Stimulated activated CD4-positive, alpha-beta T cell treated with anti-CD3 and anti-CD28 coated beads, Interleukin-12 subunit alpha, Interleukin-12 subunit beta, amount 100 ng/mL, for 48 hours (primary cell): ENCODE measurements around the gene CPT1C.

ENCODE experiments used
- DNase-seq, 3 donors: peaks; one replicate each; pipeline ENCODE4 v3.0.0-alpha.2; 2020; ENCODE audit warnings: low read depth in 2 of 3, low spot score in 1 of 3

Gene CPT1C

DNA sequence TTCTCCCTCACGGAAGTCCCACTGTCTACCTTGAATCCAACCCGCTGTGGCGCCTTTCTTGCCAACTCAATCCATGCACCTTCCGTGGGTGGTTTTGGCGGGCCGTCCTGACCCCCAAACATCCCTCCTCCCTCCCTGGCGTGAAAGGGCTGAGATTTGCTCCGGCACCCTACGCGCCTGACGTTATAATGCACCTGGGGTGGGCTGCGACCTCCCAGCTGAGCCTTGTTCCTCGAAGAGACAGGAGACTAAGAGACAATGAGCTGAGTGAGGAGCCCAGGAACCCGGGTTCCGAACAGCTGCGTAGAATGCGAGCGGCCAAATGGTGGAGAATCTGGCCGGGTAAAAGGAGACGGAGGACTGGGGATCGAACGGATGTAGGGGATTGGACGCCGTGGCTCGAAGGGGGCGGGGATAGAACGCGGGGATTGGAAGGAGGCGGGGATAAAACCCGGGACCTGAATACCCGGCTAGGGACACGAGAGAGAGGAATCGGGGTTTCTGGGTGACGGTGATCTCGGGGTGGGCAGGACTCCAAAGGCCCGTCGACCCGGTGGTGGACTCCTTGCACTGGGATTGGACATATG lies at the start of gene CPT1C:
Gene CPT1C, plus strand, starts transcription at position 461 of the 587 bp plus-strand sequence. CDS start 1,137 bp downstream, outside the sequence.
- peak in 2 of 3 donors; percentile 51 to 62 for DNase-seq

DNA sequence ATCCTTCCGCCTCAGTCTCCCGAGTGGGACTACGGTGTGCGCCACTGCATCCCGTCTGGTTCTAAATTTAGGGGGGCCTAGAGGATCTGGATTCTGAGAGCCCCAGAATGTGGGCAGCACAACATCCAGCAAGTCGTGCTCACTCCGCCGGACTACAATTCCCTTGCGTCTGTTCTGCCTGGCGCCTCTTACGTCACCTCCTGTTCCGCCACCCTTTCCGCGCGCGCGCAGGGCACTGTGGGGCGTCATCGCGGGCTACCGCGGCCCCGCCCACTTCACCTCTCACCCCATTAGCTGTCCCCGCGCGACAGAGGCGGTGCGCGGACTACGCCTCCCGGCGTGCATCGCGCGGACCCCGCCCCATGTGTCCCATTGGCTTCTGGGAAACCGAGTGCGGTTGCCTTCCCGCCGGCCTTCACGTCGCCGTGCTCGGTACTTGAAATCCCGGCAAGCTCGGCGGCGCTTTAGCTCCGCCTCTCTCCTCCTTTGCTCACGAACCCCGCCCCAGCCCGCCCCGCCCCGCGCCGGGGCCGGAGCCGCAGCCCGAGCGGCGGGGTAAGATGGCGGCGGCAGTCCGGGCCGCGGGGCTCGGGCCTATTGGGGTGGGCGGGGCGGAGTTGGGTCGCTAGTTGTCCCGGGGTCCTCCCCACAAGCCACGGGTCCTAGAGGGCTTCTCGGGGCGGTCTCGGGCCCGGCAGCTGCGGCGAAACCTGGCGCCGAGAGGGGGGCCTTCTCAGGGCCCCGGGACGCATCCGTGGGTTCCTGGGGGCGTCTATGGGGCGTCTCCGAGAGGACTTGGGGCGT lies 49.0 kb upstream of the CPT1C start, which contains the start of gene SCAF1:
Gene SCAF1, plus strand, starts transcription at position 522 of the 804 bp plus-strand sequence. CDS start 2,818 bp downstream, outside the sequence.
- peak; percentile 97 to 99 (median 98) for DNase-seq

DNA sequence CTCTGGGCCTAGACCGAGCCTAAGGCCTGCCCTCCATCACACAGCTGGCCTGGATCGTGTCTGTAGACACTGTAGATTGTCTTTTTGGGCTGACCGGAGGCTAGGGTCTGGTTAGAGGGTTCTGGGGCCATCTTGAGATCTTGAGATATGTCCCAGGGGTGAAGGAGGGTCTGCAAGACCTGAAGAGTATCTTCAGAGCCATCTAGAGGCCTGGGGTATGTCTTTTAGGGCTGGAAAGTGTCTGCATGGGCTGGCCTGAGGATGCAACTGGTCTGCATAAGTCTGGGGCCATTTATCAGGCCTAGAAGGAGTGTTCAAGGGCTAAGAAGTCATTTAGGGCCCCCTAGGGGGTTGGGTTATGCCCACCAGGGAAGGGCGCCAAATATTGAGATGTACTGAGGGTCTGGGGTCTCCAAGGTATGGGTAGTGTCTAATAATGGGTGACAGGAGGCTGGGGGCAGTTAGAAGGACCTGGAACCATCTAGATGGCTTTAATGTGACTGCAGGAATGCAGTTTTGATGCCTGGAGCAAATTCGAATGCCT lies 48.4 kb upstream of the CPT1C start:
- no peak for DNase-seq

DNA sequence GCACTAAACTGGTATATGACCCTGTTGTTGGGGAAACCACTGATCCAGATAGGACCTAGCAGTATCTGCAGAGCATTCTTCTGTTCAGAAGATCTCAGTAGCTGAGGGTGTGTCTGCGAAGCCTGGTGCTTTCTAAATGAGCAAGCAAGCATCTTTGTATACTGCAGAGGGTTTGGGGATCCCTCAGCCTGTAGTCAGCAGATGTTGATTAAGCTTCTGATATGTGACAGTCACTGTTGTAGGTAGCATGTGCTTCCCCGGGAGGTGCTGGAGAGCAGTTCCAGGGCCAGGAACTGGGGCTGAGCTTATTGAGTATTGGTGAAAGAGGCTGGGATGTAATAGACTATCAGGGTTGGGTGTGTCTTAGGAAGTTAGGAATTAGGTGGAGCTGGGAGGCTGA lies 47.5 kb upstream of the CPT1C start:
- no peak for DNase-seq

DNA sequence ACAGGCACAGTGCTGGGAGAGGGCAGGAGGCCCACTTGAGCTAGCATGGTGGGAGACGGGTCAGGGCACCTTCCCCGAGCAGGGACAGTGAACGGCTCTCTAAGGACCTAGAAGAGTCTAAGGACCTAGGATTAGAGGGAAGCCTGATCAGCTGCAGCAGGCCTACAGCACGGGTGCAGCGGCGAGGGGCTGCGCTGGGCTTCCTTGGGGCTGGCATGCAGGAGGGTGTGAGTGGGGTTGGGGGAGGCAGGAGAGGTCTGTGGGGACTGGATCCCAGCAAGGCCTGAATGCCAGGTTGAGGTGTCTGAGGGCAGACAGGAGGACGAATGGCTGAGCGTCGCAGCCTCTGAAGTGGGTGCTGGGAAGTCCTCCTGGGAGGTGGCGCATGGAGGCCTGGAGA lies 45.3 kb upstream of the CPT1C start:
- DNase-seq, result no peak

DNA sequence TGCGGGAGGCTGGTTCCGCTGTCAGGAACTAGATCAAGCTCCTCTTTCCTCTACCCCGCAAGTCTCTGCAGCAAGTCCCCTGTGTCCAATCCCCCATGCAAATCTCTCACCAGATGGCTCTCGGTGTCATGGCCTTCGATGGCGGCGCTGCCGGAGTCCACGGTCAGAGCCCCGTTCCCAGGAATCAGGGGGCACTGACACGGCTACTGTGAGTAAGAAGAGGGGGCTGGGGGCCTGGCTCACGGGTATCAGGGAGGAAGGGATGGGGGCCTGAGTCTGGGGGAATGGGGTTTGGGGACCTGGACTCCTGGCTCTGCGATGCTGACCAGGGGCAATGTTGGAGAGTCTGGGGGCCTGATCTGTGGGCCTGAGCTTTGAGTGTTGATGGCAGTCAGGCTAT lies 44.9 kb upstream of the CPT1C start:
- DNase-seq, result no peak

DNA sequence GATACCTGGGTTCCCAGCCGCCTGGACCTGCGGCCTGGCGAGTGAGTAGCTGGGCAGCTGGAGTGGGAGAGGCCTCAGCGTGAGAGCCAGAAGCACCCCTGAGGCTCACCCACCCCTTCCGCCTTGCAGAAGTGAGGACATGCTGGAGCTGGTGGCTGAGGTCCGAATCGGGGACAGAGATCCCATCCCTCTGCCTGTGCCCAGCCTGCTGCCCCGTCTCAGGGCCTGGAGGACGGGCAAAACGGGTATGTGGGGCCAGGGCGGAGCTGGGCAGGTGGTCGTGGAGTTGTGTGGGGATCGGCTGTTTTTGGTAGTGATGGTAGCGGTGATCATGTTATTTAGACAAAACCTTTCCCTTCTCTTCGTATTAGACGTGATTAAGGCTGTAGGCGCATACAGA lies 44.3 kb upstream of the CPT1C start:
- DNase-seq, result no peak

DNA sequence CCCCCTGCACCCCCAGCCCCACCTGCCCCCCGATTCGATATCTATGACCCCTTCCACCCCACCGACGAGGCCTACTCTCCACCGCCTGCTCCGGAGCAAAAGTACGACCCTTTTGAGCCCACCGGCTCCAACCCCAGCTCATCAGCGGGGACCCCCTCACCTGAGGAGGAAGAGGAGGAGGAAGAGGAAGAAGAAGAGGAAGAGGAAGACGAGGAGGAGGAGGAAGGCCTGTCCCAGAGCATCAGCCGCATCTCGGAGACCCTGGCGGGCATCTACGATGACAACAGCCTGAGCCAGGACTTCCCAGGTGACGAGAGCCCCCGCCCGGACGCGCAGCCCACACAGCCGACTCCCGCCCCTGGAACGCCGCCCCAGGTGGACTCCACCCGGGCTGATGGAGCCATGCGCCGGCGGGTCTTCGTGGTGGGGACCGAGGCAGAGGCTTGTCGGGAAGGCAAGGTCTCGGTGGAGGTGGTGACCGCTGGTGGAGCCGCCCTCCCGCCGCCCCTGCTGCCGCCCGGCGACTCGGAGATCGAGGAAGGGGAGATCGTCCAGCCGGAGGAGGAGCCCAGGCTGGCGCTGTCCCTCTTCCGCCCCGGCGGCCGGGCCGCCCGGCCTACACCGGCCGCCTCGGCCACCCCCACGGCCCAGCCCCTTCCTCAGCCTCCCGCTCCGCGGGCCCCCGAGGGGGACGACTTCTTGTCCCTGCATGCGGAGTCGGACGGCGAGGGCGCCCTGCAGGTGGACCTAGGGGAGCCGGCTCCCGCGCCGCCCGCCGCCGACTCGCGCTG lies 39.7 kb upstream of the CPT1C start:
- DNase-seq, result no peak

DNA sequence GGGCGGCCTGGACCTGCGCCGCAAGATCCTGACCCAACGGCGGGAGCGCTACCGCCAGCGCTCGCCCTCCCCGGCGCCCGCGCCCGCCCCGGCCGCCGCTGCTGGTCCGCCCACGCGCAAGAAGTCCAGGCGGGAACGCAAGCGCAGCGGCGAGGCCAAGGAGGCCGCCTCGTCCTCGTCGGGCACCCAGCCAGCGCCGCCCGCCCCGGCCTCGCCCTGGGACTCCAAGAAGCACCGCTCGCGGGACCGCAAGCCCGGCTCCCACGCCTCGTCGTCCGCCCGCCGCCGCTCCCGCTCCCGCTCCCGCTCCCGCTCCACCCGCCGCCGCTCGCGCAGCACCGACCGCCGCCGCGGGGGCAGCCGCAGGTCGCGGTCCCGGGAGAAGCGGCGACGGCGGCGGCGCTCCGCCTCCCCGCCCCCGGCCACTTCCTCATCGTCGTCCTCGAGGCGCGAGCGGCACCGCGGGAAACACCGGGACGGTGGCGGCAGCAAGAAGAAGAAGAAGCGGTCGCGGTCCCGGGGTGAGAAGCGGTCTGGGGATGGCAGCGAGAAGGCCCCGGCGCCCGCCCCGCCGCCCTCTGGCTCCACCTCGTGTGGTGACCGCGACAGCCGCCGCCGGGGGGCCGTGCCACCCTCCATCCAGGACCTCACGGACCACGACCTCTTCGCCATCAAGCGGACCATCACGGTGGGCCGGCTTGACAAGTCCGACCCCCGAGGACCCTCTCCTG lies 38.9 kb upstream of the CPT1C start:
- no peak for DNase-seq

DNA sequence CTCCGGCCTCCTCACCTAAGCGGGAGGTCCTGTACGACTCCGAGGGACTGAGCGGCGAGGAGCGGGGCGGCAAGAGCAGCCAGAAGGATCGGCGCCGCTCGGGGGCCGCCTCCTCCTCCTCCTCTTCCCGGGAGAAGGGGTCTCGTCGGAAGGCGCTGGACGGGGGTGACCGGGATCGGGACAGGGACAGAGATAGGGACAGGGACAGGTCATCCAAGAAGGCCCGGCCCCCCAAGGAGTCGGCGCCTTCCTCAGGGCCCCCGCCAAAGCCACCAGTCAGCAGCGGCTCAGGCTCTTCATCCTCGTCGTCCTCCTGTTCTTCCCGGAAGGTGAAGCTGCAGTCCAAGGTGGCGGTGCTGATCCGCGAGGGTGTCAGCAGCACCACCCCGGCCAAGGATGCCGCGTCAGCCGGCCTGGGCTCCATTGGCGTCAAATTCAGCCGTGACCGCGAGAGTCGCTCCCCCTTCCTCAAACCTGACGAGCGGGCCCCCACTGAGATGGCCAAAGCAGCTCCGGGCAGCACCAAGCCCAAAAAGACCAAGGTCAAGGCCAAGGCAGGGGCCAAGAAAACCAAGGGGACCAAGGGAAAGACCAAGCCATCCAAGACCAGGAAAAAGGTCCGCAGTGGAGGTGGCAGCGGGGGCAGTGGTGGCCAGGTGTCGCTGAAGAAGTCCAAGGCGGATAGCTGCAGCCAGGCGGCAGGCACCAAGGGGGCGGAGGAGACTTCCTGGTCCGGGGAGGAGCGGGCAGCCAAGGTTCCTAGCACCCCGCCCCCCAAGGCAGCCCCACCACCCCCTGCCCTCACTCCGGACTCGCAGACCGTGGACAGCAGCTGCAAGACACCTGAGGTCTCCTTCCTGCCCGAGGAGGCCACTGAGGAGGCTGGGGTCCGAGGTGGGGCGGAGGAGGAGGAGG lies 38.1 kb upstream of the CPT1C start:
- no peak for DNase-seq

DNA sequence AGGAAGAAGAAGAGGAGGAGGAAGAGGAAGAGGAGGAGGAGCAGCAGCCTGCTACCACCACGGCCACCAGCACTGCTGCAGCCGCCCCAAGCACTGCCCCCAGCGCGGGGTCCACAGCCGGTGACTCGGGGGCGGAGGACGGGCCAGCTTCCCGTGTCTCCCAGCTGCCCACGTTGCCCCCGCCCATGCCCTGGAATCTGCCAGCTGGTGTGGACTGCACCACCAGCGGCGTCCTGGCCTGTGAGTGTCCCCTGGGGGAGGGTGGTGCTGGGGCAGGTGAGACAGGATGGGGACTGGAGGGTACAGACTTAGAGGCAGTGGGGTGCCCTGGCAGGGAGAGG lies 37.5 kb upstream of the CPT1C start:
- no peak for DNase-seq

DNA sequence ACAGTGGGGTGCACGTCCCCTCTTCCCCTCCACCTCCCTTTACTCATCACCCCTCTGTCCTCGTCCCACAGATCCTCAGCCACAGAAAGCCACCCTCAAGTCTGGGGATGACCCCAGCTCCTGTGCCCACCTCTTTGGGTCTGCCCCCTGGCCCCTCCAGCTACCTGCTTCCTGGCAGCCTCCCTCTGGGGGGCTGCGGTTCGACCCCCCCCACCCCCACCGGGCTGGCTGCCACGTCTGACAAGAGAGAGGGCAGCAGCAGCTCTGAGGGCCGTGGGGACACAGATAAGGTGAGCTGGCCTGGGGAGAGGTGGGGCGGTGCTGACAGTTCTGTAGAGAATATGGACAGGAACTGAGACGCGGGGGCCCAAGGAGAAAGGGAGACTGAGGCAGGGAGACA lies 36.3 kb upstream of the CPT1C start:
- no peak for DNase-seq

DNA sequence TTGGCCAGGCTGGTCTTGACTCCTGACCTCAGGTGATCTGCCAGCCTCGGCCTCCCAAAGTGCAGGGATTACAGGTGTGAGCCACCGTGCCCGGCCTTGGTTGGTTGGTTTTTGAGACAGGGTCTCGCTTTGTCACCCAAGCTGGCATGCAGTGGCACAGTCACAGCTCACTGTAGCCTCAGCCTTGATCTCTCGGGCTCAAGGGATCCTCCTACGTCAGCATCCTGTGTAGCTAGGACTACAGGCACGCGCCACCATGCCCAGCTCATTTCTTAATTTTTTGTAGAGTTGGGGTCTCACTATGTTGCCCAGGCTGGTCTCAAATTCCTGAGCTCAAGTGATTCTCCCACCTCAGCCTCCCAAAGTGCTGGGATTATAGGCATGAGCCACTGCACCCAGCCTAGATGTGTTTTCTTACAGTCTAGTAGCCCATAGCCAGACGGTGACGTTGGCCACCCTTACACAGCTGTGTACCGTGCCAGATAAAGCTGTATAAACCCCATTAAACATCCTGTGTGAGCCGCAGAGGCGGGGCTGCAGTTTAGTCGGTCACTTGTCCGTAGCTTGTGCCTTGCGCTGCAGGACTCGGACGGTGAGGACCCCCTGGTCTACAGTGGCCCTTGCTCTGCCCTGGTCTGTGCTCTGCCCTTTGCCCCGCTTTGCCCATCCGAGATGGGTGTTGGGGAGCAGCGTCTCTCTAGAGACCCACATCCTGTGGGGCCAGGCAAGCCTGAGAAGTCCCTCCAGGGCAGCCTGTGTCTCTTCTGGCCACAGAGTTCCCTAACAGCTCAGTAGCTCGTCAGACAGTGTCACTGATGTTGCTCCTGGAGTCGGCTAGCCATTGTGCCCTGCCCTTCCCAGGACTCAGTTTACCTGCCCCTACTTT lies 35.1 kb upstream of the CPT1C start:
- DNase-seq, result no peak

DNA sequence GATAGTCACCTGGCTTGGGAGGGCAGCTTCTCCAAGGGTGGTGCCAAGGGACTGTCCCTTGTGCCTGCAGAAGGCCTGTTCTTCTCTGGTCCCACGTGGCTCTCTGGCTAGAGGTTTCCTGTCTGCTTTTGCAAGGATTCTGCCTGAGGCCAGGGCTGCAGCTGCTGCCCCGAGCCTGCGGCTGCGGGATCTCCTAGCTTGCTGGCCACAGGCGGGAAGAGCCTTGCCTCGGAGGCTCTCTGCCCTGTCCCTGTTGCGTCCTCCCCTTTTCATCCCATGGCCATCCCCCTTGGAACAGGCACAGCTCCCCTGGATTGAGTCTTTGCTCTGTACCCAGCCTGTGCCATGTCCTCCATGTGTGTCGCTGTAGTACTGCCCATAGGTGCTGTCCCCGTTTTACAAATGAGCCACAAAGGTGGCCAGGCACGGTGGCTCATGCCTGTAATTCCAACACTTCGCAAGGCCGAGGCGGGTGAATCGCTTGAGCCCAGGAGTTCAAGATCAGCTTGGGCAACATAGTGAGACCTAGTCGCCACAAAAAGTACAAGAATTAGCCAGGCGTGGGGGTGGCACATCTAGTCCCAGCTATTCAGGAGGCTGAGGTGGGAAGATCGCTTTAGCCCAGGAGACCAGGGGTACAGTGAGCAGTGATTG lies 34.3 kb upstream of the CPT1C start:
- no peak for DNase-seq

DNA sequence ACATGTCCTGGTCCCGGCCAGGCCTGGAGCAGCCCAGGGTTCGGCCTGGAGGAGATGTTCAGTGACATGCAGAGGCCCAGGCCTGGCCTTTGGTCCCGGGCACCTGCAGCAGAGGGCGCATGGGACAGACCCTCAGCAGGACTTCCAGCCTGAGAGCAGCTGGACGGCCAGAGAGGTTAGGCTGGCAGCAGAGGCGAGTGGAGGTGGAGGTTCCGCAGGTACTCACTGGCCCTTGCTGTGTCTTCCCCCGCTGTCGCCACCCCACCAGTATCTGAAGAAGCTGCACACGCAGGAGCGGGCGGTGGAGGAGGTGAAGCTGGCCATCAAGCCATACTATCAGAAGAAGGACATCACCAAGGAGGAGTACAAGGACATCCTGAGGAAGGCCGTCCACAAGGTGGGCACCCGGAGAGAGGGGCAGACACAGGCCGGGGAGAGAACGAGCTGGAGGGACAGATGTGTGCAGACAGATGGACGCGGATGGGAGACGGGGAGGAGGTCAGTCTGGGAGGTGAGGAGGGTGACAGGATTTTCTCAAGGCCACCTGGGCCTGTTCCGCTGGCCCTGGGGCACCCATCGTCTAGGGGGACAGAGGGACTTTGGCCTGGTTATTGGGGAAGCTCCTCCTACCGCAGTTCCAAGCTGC lies 33.3 kb upstream of the CPT1C start:
- DNase-seq, result no peak

DNA sequence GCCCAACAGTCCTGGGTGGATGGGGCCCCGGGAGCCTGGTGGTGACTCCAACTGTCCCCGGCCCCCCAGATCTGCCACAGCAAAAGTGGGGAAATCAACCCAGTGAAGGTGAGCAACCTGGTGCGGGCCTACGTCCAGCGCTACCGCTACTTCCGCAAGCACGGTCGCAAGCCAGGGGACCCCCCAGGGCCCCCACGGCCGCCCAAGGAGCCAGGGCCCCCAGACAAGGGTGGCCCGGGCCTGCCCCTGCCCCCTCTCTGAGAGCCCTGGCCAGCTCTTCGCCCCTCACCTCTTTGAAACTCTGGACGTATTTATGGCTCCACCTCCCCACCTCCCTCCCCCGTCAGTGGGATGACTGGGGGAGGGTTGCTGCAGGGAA lies 32.8 kb upstream of the CPT1C start:
- no peak for DNase-seq

DNA sequence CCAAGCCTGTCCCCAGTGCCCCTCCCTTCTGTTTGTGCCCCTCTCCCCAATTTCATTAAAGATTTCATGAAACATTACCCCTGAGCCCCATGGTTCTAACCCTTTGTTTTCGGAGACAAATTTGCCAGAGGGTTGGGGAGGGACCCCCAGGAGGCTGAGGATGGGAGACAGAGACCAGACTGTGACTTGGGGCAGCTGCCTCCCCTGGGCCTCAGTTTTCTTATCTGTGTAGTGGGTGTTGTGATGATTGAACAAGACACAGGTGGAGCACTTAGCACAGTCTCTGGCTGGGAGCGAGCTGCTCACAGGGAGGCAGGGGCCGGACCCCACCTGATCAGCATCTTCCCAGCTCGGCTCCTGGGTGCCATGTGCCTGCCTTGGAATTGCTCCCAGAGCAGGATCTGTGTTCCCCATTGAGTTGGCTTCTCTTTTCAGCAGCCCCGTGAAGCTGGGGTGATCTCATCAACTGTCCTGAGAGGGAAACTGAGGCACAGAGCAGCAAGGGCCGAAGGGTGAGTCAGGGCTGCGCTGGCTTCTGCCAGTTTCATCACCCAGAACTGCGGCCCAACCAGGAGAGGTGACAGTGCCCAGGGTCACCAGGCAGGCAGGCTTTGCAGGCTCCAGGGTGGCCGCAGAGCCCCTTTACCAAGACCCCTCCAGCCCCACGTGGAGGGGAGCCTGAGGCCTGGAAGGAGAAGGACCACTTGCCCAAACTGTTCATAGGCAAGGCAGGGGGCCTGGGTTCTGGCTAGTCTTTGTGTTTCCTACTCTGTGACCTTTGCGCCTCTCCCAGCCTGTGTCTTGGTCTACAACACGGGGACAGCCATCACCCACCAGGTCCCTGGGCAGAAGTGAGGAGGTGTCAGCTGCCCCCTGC lies 32.1 kb upstream of the CPT1C start:
- DNase-seq, result no peak
